HPDE6-E6E7 (cell line): ENCODE results near the gene PFKFB4.

ENCODE experiments used
- DNase-seq: peaks from one replicate; pipeline ENCODE4 v3.0.0; 2011; ENCODE audit warnings: missing footprints; ENCODE audit errors: extremely low spot score

Gene PFKFB4

DNA sequence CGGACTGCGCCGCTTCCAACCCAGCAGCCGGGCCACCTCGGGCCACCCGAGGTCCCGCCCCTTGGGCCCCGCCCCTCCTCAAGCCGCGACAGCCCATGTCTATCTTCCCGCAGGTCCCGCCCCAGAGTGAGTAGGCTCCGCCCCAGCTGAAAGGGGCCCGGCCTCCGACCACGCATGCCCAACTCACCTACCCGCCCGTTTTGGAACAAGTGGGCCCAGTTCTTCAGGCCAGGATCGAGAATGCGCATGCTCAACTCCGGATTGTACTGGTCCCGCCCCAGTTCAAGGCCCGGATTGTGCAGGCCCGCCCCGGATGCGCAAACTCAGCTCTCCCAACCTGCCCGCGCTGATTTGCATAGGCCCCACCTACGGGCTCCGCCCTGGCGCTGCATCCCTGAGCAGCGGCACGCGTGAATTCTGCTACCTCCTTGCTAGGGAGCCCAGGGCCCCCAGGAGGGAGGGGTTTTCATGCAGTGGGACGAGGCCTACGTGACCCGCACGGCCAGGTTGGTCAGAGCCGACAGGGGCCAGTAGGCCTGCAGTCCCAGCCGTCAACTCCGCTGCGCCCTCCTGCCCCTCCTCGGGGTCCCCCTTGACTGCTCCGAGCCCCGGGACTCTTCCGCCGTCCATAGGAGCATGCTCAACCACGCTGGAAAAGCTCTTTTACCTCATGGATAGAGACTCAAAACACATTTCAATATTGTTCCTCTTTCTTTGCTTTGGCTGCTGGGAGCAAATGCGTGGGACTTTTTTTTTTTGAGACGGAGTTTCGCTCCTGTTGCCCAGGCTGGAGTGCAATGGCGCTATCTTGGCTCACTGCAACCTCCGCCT is at the start of gene PFKFB4:
Gene PFKFB4, minus strand, starts transcription at position 8 of the 831 bp plus-strand sequence. CDS start 26 bp downstream, outside the sequence.
- peak; percentile 76 for DNase-seq

DNA sequence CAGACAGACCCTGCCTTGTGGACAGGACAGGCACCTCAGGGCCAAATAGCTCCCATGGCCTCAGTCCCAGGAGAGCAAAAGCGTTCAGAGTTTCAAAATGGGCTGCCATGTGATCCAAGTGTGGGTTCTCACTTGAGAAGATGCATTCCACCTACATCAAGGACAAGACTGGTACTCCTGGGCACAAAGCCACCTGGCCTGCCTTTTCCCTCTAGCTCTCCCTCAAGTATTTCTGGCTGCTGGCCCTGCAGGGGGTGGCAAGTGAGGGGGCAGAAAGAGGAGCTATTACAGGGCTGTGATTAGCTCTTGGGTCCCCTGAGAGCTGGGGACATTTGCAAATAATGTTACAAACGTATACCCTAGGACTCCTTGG is 45.0 kb upstream of the PFKFB4 start:
- no peak for DNase-seq

DNA sequence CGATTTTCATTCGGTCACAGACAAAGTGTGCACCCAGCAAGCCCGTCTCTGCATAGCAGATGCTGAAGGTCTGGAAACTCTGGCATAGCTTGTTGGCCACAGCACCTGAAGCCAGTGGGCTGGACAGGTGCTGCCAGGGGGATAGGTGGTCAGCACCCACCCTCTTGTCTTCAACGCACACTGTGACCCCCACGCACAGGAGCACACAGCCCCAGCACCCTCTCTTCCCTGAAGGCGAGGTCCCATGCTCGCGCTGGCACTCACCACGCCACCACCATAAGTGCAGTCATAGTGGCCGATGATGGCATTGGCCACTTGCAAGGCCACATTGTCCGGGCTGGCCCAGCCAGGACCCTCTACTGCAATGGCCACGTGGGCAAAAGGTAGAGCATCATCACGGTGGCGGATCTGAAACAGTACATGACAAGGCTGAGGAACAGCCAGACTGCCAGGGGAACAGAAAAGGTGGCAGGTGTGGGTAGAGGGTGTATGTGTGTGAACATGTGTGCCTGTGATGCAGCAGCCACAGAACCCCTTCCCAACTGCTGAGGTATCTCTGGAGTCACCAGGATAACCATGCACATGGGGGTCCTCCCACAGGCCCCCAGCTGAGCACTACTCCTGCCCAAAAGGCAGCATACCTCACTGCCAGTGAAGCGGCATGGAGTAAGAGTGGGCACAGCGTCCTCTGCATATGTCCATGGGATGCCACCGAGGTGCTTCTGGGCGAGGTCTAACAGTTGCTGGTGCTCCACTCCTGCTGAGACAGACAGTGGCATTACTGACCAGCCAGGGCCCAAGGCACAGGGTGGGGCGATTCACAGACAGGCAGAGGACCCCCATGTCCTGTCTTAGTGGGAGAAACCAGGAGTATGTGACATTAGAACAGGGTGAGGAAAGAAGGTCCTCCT is 44.4 kb upstream of the PFKFB4 start:
- no peak for DNase-seq

DNA sequence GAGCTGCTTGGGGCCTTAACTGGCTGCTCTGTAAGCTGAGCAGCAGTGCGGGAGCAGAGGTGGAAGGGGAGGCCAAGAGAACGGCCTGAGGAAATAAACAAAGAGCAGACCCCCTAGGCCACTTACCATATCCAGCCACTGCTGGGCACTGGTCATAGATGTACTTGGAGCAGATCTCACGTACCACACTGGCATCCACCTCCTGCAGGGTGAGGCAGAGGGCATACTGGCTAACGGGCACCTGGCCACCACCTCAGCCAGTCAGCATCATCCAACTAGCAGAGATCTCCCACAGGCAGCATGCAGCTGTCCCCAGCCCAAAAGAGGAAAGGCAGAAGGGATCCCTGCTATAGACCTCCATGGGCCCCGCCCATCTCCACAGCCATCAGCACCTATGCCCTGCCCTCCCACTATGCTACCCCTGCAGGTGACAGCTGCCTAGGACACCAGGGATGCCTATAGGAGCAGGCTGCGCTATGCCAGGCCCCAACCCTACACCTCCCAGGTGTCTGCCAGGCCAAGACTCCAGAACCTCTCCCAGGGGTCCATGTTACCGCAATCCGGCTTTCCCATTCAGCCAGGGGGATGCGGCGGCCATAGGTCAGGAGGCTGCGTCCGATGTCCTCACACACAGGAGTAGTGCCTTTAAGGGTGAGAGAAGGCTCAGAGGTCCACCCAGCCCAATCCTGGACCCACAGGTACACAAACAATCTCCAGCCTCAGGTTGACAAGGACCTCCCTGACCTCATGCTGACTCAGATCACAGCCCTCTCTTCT is 43.1 kb upstream of the PFKFB4 start:
- DNase-seq: no peak

DNA sequence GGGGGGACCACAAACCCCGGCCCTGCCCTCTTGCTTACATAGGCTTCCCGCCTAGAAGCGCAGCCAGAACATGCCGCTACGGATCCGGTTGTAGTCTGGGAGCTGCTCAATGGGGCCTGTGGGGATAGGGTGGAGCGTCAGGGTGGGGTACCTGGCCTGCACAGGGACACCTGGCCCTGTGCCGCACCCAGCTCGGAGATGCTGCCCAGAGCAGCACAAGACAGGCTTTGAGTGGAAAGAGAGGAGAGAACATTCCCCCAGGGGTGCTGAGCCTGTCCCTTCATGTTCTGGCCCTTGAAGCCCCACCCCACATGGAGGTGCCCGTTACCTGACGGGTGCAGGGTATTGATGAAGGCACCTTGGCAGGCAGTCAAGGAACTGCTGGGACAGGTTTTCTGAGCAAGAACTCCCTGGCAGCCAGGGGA is 42.5 kb upstream of the PFKFB4 start:
- DNase-seq: peak; percentile 79

DNA sequence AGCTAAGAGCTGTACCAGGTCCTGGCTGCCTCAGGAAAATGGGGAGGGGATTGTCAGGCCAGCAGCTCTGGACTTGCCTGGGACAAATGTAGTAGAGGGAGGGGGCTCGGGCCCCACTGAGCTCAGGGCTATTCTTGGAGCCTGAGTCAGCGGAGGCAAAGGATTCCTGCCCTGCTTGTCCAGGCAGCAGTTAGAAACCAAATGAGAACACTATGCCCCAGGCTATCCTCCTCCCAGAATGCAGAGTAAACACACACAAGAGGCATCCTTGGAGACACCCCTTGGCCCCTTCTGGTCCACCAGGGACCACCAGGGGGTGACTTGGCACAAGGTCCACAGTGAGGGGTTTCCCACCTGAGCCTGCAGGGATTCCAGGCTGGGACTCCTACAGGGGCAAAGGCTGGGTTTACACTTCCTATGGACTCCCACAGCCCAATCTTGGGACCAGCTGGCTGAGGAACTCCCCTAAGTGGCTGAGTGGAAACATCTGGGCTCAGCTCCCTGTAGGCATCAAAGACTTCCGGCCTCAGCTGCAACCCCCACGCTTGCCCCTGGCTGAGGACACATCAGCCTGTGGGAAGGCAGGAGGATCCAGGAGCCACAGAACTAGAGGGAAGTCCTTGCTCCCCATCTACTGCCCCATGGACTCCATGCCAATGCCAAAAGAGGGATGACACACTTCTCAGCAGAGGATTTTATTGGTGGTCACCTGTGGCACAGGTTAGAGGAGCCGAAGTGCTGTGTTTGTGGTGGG is 41.9 kb upstream of the PFKFB4 start:
- DNase-seq: peak; percentile 46

DNA sequence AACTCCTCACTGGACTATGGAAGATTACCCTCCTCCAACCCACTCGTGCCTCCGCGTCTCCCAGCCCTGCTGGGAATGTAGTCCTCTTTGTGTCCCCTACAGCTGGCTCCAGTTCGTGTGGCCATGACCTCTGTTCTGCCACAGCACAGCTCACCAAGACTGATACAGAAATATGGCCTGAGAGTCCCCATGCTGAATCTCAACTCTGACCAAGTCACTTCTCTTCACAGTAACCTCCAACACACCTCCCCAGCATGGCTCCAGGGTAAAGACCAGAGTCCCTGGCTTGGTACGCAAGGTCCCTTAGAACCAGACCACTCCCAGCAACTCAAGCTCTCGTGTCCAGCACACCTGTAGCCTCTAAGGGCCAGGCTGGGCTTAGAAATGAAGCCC is 40.8 kb upstream of the PFKFB4 start:
- DNase-seq: no peak

DNA sequence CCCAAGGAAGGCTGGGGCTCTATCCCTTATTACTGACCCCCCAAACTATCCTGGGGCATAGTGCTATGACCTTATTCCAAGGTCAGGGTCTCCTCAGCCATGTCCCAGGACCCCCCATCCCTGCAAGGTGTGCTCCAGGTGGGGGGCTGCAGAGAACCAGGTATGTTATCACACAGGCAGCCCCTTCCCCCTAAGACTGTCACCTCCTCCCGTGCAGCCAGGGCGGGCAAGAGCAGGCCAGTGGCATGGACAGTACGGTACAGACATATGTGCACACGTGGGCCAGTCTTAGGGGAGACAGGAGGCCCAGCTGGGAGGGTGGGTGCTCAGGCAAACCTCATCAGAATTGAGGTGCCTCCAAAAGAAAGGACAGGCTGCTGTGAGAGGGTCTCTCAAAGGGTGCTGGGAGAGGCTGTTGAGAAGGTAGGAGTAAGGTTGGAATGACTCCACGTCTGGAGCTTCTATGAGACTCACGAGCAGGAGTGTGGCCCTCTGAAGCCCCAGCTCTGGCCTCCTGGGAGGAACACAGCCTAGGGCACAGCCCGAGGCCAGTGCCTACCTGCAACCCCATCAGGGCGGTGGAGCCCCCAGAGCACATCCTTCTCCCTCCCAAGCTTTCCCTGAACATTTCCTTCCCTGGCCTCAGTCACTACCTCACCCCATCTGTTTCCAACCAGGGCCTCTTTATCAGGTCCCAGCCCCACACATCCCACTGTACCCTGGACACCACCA is 40.2 kb upstream of the PFKFB4 start:
- no peak for DNase-seq

DNA sequence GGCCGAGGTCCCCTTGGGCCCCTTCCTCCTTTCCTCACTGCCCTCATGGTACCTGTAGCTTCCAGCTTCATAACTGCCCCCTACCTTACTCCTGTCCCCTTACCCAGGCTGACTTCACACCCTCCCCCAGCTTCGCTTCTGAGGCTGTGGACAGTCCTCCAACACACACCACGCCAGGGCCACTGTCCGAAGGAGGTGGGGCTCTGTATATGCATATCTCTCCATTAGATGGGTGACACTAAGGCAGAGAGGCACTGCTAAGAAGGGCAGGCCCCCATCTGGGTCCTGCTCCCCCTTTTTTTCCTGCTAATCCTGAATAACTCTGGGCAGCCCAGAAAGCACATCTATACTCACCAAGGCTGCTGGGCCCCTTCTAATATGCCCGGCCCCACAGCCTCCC is 39.6 kb upstream of the PFKFB4 start:
- no peak for DNase-seq

DNA sequence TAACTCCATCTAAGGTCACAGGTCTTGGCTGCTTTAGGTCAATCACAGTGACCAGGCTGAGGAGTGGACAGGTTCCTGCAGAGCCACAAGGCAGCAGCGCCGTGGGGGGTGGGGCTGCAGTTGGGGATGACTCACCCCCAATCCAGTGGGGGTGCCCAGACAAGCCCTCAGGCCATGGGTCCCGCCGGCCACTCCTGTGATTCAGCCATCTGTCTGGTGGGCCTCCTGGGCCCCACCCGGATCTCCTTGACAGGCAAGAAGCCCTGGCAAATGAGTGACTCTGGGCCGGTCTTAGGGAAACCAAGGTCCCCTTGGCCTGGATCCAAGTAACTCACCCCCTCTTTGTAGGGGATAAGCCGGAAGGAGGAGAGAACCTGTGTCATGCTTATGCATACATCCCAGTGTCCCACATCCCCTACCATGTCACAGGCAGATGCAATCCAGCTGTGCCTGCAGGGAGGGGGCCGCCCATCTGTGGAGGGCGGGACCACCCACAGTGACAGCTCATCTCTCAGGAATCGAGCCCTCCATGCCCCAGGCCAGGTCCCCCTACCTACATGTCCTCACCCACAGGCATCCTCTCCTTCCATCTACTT is 39.0 kb upstream of the PFKFB4 start:
- peak; percentile 58 for DNase-seq

DNA sequence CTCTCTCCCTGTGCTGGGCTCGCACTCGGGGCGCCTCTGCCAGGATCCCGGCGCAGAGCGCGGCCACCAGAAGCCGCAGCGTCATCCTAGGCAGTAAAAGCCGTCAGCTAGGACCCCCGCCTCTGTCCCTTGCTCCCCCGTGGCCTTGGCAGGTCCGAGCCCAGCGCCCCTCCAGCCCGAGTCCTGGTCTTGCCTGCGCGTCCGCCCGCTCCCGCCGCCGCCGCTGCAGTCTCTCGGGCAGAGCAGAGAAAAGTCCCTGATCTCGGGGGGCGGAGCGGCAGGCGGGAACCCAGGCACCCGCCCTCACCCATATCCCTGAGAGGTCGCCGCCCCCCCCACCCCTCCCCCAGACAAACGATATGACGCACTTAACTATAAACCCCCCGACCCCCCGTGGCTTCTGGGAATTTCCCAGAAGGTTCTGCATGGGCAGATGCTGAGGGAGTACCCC is 38.5 kb upstream of the PFKFB4 start, which contains the start of gene COL7A1:
Gene COL7A1, minus strand, starts transcription at position 255 of the 451 bp plus-strand sequence. Its CDS starts 170 bp downstream, at position 85.
- DNase-seq: peak; percentile 13

DNA sequence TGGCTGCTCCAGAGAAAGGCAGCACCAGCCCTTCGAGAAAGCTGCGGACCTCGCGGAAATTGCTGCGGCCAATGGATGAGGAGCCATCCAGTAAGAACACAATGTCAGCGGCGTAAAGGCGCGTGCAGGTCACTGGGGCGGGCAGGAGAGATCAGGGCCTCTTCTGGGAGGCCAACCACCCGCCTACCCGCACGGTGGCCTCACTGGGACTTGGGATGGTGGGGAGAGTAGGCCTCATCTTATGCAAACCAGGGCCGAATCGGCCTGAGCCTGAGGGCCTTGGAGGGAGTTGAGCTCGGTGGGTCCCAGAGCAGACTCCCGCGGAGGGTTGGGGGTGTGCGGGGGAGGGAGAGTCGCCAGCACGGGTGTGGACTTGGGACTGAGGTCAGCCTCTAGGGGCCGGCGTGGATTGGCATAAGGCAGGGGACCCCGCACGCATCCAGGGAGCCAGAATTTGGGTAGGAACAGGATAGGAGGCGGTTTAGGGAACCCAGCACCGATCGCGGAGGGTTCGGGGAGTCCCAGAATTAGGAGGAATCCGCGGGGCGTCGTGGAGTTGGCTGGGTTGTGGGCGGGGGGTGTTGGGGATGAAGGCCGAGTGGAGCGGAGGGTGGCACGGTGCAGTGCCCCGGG is 37.9 kb upstream of the PFKFB4 start:
- no peak for DNase-seq

DNA sequence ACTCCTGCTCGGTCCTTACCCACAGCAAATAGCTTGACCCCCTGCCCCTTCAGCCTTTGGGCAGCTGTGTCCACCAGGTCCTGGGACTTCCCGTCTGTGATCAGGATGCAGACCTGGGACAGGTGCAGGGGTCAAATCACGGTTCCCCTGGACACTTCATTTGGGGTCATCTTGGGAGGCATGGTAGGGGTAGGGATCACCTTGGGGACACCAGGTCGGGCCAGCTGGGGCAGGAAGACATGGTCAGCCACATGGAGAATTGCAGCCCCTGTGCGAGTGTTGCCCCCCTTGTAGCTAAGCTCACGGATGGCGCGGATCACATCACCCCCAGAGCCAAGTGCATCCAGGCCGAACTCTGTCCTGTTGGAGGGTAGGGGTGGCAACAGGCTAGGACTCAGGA is 36.7 kb upstream of the PFKFB4 start:
- no peak for DNase-seq

DNA sequence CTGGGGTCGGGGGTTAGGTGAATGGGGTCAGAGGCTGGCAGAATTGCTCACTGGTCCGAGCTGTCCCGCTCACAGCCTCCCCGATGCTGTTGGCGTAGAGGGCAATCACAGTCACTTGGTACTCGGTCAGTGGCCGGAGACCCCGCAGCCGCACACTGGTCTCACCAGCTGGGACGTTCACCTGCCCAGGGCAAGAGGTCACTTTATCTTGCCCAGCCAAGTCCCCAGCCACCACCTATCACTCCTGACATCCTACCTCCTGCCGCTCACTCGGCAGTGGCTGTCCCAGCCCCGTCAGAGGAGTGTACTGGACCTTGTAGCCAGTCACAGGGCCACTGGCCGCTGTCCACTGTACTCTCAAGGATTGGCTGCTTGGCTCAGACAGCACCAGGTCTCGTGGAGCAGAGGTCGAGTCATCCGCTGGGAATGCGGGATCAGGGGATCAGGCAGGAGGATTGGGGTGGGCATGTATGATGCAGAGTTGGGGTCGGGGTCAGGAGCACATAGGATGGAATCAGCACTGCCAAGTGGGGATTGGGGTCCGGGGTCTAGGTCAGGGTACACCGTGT is 36.0 kb upstream of the PFKFB4 start:
- no peak for DNase-seq

DNA sequence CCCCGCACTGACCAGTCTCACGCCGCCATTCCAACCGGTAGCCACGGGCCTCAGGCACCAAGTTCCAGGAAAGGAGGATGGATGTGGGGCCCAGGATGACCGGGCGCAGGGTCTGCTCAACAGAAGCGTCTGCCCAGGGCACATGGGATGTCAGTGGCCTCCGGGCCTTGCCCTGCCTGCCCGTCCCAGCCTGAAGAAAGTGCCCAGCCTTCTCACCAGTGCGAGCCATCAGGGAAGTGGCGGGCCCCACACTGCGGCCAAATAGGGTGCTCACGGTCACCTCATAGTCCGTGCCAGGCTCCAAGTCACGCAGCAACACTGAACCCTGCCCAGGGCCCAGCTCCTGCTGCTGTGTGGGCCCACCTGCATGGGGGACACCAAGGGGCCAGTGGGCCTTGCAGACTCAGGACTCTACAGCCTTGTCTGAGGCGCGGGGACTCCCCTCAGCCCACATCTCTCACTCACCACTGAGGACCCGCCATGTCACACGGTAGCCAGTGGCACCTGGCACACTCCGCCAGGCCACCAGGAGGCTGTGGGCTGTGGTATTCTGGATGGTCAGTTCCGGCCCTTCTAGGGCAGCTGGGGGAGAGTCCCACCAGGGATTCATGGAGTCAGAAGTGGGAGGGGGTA is 35.4 kb upstream of the PFKFB4 start:
- no peak for DNase-seq

DNA sequence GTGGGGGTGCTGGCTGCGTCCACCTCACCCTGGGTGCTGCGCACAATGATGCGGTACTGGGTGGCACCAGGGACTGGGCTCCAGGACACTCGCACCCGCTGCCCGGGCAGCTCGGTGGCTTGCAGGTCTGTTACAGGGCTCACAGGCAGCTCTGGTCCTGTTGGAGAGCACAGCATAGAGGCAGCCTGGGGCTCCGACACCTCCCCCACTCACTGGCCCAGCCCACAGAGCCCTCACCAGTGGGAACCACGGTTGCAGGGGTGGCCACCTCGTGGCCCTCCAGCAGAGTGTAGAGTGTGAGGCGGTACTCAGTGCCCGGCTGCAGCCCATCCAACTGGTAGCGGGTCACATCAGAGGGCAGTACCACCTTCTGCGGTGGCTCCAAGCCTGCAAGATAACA is 34.8 kb upstream of the PFKFB4 start:
- DNase-seq: no peak

DNA sequence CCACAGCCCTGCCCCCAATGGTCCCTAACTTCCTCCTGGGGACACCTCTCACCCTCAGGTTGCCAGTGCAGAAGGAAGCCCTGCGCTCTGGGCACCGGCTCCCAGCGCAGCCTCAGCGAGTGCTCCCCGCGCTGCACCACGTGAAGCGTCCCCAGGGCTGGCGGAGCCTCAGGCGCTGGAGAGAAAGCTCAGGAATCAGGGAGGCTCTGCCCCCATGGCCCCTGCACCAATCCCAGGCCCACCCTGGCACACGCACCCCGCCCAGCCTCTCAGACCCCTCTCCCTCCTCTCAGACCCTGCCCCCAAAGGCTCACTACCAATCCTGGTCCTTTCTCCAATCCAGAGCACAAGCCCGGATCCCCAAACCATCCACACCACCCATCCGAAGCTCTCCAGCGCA is 31.6 kb upstream of the PFKFB4 start:
- DNase-seq: no peak

DNA sequence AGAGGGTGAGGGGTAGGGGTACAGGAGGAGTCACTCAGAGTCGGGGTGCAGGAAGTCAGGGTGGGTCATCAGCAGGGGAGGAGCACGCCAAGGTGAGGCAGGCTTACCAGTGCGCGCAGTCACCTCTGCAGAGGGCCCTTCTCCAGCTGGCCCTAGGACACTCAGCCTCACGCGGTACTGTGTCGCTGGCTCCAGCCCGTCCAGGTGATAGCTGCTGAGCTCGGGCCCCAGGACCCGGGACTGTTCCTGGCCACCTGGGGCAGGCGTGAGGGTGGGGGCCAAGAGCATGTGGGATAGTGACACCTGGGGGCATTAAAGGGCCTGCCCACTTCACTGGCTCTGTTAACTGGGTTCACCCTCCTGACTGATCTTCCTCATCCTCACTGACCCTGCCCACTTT is 31.1 kb upstream of the PFKFB4 start:
- DNase-seq: no peak

DNA sequence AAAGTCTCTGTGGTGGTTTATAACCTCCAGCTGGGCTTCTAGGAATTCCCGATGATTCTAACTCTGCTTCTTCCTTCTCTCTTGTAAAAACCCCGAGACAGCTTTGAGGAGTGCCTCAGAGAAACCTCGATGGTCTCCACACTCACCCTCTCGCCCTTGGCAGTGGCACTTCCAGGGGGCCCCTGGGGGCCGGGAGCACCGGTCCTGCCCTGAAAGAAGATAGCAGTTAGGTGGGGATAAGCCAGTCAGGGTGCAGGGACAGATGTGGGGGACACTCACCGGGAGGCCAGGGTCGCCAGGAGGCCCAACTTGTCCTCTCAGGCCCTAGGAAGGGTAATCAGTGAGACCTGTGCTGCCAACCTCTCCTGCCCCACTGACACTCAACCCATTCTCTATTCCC is 28.8 kb upstream of the PFKFB4 start:
- no peak for DNase-seq
